Neuronal stem cell (in vitro differentiated cells): ENCODE results near the gene UMODL1.

ENCODE experiments used
- DNase-seq: peaks from one replicate; pipeline ENCODE4 v3.0.0-alpha.2; 2013; ENCODE audit warnings: low spot score
- H2AFZ ChIP-seq: one replicate; pipeline ENCODE4 v1.6.1; 2013; ENCODE audit warnings: mild to moderate bottlenecking, low read length, inconsistent platforms
- H2AK5ac ChIP-seq: 2 replicates; pipeline ENCODE4 v1.6.1; 2013; ENCODE audit warnings: low read depth, mild to moderate bottlenecking, inconsistent platforms, low read length, moderate library complexity, mixed read lengths
- H2BK120ac ChIP-seq: 2 replicates; pipeline ENCODE4 v1.6.1; 2013; ENCODE audit warnings: low read depth, mild to moderate bottlenecking, inconsistent platforms, low read length, moderate library complexity, mixed read lengths
- H2BK12ac ChIP-seq: one replicate; pipeline ENCODE4 v1.6.1; 2013; ENCODE audit warnings: low read length, inconsistent platforms
- H2BK15ac ChIP-seq: 2 replicates; pipeline ENCODE4 v1.6.1; 2013; ENCODE audit warnings: mild to moderate bottlenecking, low read length, inconsistent platforms, mixed read lengths
- H2BK5ac ChIP-seq: one replicate; pipeline ENCODE4 v1.6.1; 2013; ENCODE audit warnings: inconsistent platforms, mild to moderate bottlenecking, low read length, moderate library complexity
- H3K14ac ChIP-seq: one replicate; pipeline ENCODE4 v1.6.1; 2013; ENCODE audit warnings: low read length, inconsistent platforms
- H3K18ac ChIP-seq: 2 replicates; pipeline ENCODE4 v1.6.1; 2013; ENCODE audit warnings: low read length, inconsistent platforms
- H3K23ac ChIP-seq: 2 replicates; pipeline ENCODE4 v1.6.1; 2013; ENCODE audit warnings: low read depth, mild to moderate bottlenecking, mixed read lengths, low read length, inconsistent platforms; ENCODE audit not compliant: poor library complexity
- H3K27ac ChIP-seq: replicated peaks from 3 replicates; pipeline ENCODE4 v1.5.1; 2013; ENCODE audit warnings: low read length, inconsistent platforms
- H3K27me3 ChIP-seq, 3 experiments: 2 replicates each; pipeline ENCODE4 v1.6.1; 2013; ENCODE audit warnings: low read length in 3 of 3, mild to moderate bottlenecking in 2 of 3, inconsistent platforms in 1 of 3, low read depth in 1 of 3, mixed read lengths in 1 of 3, moderate library complexity in 1 of 3; ENCODE audit not compliant: control insufficient read depth in 3 of 3, insufficient read depth in 3 of 3
- H3K36me3 ChIP-seq, 2 donors: replicated peaks in 1 of 2; 2 replicates each; pipeline ENCODE4 v1.6.1; 2013; ENCODE audit warnings: low read length in 2 of 2; ENCODE audit not compliant: control insufficient read depth in 2 of 2, insufficient read depth in 2 of 2
- H3K4ac ChIP-seq: 2 replicates; pipeline ENCODE4 v1.6.1; 2013; ENCODE audit warnings: inconsistent platforms, mild to moderate bottlenecking, low read length, moderate library complexity
- H3K4me1 ChIP-seq, 2 donors: 1 replicate in 1 of 2; 2 replicates in 1 of 2; pipeline ENCODE4 v1.6.1; 2013; ENCODE audit warnings: low read length in 2 of 2, low read depth in 1 of 2; ENCODE audit not compliant: control insufficient read depth in 2 of 2, insufficient read depth in 1 of 2
- H3K4me2 ChIP-seq: one replicate; pipeline ENCODE4 v1.6.1; 2013; ENCODE audit warnings: mild to moderate bottlenecking, low read length, inconsistent platforms; ENCODE audit not compliant: insufficient read depth, poor library complexity, severe bottlenecking
- H3K4me3 ChIP-seq, 2 donors: 2 replicates each; pipeline ENCODE4 v1.5.1; 2013; ENCODE audit warnings: low read length in 2 of 2, mild to moderate bottlenecking in 2 of 2, inconsistent platforms in 1 of 2, moderate library complexity in 1 of 2
- H3K79me1 ChIP-seq: one replicate; pipeline ENCODE4 v1.6.1; 2013; ENCODE audit warnings: low read depth, mild to moderate bottlenecking, inconsistent platforms, low read length, moderate library complexity
- H3K9ac ChIP-seq: one replicate; pipeline ENCODE4 v1.6.1; 2013; ENCODE audit warnings: mild to moderate bottlenecking, low read depth, low read length, inconsistent platforms; ENCODE audit not compliant: poor library complexity
- H3K9me3 ChIP-seq, 2 donors: replicated peaks in 1 of 2; 2 replicates each; pipeline versions ENCODE3 to v1.6.1; 2013; ENCODE audit warnings: low read length in 2 of 2, mild to moderate bottlenecking in 2 of 2, inconsistent platforms in 1 of 2, low read depth in 1 of 2, mixed read lengths in 1 of 2, moderate library complexity in 1 of 2; ENCODE audit not compliant: control insufficient read depth in 2 of 2, insufficient read depth in 1 of 2
- H4K8ac ChIP-seq: one replicate; pipeline ENCODE4 v1.6.1; 2013; ENCODE audit warnings: low read depth, mild to moderate bottlenecking, inconsistent platforms, low read length, moderate library complexity
- H4K91ac ChIP-seq: one replicate; pipeline ENCODE4 v1.6.1; 2013; ENCODE audit warnings: low read length, low read depth, mild to moderate bottlenecking, inconsistent platforms; ENCODE audit not compliant: poor library complexity
- WGBS, 2 donors: extraction: QIAGEN DNeasy Blood & Tissue Kit; methylation state at CpG; one replicate each; pipeline ENCODE4 v1.1.7; 2013; ENCODE audit warnings: missing lambda C conversion rate in 2 of 2, mixed read lengths in 1 of 2; ENCODE audit not compliant: insufficient read length in 2 of 2, insufficient replicate concordance in 1 of 2; ENCODE audit errors: extremely low coverage in 2 of 2; 5-methylcytosine and 5-hydroxymethylcytosine counted together

The UMODL1 gene

DNA sequence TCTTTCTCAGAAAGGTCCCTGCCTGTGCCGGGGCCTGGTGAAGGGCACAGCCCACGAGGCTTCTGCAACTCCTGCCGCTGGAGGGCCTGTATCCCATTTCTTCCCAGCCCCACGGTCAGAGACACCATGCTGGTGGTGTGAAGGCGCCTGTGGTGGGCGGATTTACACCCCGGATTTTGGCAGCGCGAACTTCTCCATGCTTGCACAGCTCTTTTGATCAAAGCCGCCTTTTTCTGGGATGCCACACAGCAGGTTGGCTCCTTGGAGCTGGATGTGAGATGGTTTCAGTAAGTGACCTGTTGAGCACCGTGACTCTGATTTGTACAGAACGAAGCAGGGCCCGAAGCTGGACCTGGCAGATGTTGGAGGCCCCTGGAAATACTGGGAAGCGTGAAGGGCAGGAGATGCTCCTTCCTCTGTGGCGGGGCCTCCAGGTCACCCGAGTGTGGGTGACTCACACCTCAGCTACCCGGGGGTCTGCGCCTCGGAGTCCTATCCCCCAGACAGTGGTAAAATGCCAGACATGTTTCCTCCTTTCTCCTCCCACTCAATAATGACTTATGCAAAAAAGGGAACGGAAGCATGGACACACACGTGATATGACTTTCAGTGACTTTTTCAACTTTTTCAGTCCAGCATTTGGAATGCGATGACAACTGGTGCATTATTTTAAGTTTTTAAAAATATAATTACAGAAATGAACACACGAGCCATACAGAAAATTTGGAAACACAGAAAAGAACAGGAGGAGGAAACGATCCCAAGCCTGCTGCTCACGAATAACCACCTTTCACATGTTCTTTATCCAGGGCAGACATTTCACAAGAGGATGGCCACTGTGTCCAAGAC, 9.0 kb downstream of the UMODL1 start:
- H2AK5ac ChIP-seq: no peak overlapping the region
- no peak overlapping the region for H2AFZ ChIP-seq
- H3K9ac ChIP-seq: no peak overlapping the region
- no peak overlapping the region for H2BK5ac ChIP-seq
- H3K4me3 ChIP-seq: no peak overlapping the region
- no peaks in the 10 kb centered on the region for H3K79me1 ChIP-seq
- no peaks in the 10 kb centered on the region for H3K36me3 ChIP-seq
- no peak overlapping the region for H3K4ac ChIP-seq
- peak overlapping the region; percentile 38 for H3K18ac ChIP-seq
- H3K4me2 ChIP-seq: no peak overlapping the region
- H4K91ac ChIP-seq: no peak overlapping the region
- no peak overlapping the region for H3K23ac ChIP-seq
- H2BK15ac ChIP-seq: no peak overlapping the region
- no peak overlapping the region for H2BK120ac ChIP-seq
- peaks cover 0 to 20% (median 0%) of the 10 kb centered on the region in 3 experiments for H3K27me3 ChIP-seq
- H3K14ac ChIP-seq: no peak overlapping the region
- H3K27ac ChIP-seq: no peak overlapping the region
- no peak for DNase-seq
- no peaks in the 10 kb centered on the region for H3K9me3 ChIP-seq
- no peak overlapping the region for H4K8ac ChIP-seq
- peak overlapping the region; percentile 73 for H2BK12ac ChIP-seq
- no CpG with 5 or more reads among the region's 25 CpGs for WGBS, 2 donors
- peaks cover 9% of the 10 kb centered on the region in 2 donors for H3K4me1 ChIP-seq

DNA sequence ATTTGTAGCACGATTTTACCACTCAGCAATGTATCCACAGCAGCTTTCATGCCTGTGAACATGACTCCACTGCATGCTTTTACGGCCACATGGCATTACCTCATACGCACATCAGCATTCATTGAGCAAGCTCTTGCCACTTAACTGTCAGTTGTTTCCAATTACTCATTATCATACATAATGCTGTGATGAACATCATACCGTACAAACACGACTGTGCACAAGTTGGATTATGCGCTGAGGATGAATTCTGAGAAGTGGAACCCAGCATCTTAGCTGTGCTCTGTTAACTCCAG, 9.6 kb downstream of the UMODL1 start:
- Histone ChIP-seq H3K4me3 (no peak overlapping the region), H3K4me1 (peaks cover 8 to 9% of the 10 kb centered on the region in 2 donors), H2BK15ac (no peak overlapping the region), H2BK12ac (no peak overlapping the region), H3K18ac (peak overlapping the region; percentile 79), H3K14ac (no peak overlapping the region), H3K9ac (no peak overlapping the region), H3K36me3 (no peaks in the 10 kb centered on the region), H4K91ac (no peak overlapping the region), H2AFZ (no peak overlapping the region), H3K27ac (no peak overlapping the region), H3K4ac (no peak overlapping the region), H3K4me2 (no peak overlapping the region), H2BK120ac (no peak overlapping the region), H2BK5ac (no peak overlapping the region), H3K9me3 (no peaks in the 10 kb centered on the region), H3K23ac (no peak overlapping the region), H3K27me3 (peaks cover 0 to 20% (median 0%) of the 10 kb centered on the region in 3 experiments), H2AK5ac (no peak overlapping the region), H4K8ac (no peak overlapping the region), H3K79me1 (no peaks in the 10 kb centered on the region)
- whole genome bisulfite sequencing, 2 donors: no CpG with 5 or more reads among the region's 6 CpGs
- DNase-seq: no peak

DNA sequence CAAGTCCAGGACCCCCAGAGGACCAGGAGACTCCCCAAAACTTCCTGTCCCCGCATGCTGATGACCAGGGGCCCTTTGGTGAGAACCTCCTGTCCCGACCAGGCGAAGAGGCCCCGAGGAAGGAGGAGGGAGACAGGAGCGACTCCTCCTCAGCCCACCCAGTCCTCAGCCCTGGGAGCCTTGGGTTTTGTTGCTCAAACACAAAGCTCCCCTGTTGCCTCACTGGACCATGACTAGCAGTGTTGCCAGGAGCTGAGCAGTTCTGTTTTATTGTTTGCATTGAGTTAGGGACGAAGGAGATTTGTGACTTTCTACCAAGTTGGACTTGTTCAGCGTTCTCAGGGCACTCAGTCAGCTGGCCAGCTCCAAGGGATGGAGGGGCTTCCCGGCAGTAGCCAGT, 10.0 kb downstream of the UMODL1 start:
- no peak overlapping the region for H2BK12ac ChIP-seq
- H3K27me3 ChIP-seq: peaks cover 0 to 20% (median 0%) of the 10 kb centered on the region in 3 experiments
- H3K4ac ChIP-seq: no peak overlapping the region
- H3K18ac ChIP-seq: peak overlapping the region; percentile 79
- no peak overlapping the region for H3K4me2 ChIP-seq
- H3K9me3 ChIP-seq: no peaks in the 10 kb centered on the region
- no peak overlapping the region for H3K14ac ChIP-seq
- H2BK15ac ChIP-seq: no peak overlapping the region
- no peak for DNase-seq
- no peak overlapping the region for H2AK5ac ChIP-seq
- no peak overlapping the region for H2BK120ac ChIP-seq
- no peak overlapping the region for H4K8ac ChIP-seq
- H3K4me1 ChIP-seq: peaks cover 8 to 9% of the 10 kb centered on the region in 2 donors
- no peak overlapping the region for H3K23ac ChIP-seq
- no peaks in the 10 kb centered on the region for H3K36me3 ChIP-seq
- H2AFZ ChIP-seq: no peak overlapping the region
- H4K91ac ChIP-seq: no peak overlapping the region
- WGBS, 2 donors: no CpG with 5 or more reads among the region's 8 CpGs
- H3K4me3 ChIP-seq: no peak overlapping the region
- H2BK5ac ChIP-seq: no peak overlapping the region
- H3K27ac ChIP-seq: no peak overlapping the region
- no peak overlapping the region for H3K9ac ChIP-seq
- no peaks in the 10 kb centered on the region for H3K79me1 ChIP-seq

DNA sequence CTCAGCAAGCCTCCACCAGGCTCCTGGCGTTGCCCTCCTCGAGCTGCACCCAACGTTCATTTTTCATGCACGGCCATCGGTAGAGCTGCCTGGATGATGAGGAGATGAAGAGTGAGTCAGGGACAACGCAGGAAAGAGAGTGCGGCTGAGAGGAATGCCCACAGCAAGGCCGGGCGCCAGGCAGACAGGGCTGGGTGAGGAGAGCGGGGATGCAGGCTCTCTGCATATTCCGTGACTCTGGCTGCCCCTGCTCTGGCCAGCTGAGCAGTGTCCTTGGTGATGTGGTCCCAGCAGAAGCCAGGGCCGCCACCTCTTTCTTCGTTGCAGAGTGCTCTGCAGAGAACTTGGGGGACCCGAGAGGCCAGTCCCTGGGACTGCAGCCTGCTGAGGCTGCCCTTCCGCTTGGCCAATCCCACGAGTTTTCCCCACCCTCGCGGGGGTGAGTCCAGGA, 10.8 kb downstream of the UMODL1 start:
- Histone ChIP-seq H2BK12ac (no peak overlapping the region), H4K91ac (no peak overlapping the region), H3K9me3 (no peaks in the 10 kb centered on the region), H2BK15ac (peak overlapping the region; percentile 22), H2BK5ac (peak overlapping the region; percentile 31), H3K18ac (peak overlapping the region; percentile 73), H3K27me3 (peaks cover 0 to 20% (median 0%) of the 10 kb centered on the region in 3 experiments), H3K9ac (peak overlapping the region; percentile 39), H3K4me2 (no peak overlapping the region), H3K4me3 (no peak overlapping the region), H3K4ac (no peak overlapping the region), H3K27ac (no peak overlapping the region), H3K79me1 (no peaks in the 10 kb centered on the region), H2AFZ (no peak overlapping the region), H3K4me1 (peaks cover 8 to 9% of the 10 kb centered on the region in 2 donors), H3K14ac (peak overlapping the region; percentile 65), H2AK5ac (peak overlapping the region; percentile 81), H4K8ac (no peak overlapping the region), H2BK120ac (peak overlapping the region; percentile 56), H3K23ac (peak overlapping the region; percentile 38), H3K36me3 (no peaks in the 10 kb centered on the region)
- DNase-seq: no peak
- WGBS, 2 donors: no CpG with 5 or more reads among the region's 18 CpGs
